HCT116 (cell line): ENCODE results near the gene LAMC3. TPM values are rescaled to one million over a fixed set of nuclear protein-coding genes. Genes with fewer than 3 reads are reported as not detected.

Source experiments
- ATAC-seq: fragments of 200-7000 bp; cut with Tn5 transposase; 2 replicates; pipeline ENCODE4 v1.9.1; 2020; ENCODE audit warnings: mild to moderate bottlenecking, moderate library complexity
- BruUV-seq: library from RNA; stranded (reverse); fragments of 400-500 nt; replicated peaks from 2 replicates; lab custom pipeline; 2021; lab: Mats Ljungman, UMichigan
- CTCF ChIA-PET: fragments of 300-600 bp; sonication (Branson Sonifier 250); formaldehyde crosslinking; loops from one replicate; lab custom pipeline; 2021; ENCODE audit warnings: antibody characterized with exemption; lab: Charles Lee
- POLR2A ChIA-PET: fragments of 300-600, 350-600 bp; sonication (Branson Sonifier 250); formaldehyde crosslinking; loops from one replicate; lab custom pipeline; 2021; ENCODE audit warnings: antibody characterized with exemption; lab: Charles Lee
- RAD21 ChIA-PET, 2 experiments: fragments of 300-600 bp; sonication (Branson Sonifier 250); formaldehyde crosslinking; loops; one replicate each; lab custom pipeline; 2023; ENCODE audit warnings: low total read pairs in 2 of 2; ENCODE audit not compliant: uncharacterized antibody in 2 of 2, unreplicated experiment in 2 of 2, low non-redundant PET in 1 of 2; lab: Charles Lee
- DNase-seq: peaks from one replicate; pipeline ENCODE4 v3.0.0-alpha.2; 2010; ENCODE audit warnings: low read depth, low spot score
- H2AFZ ChIP-seq: fragments of 200-600 bp; shearing (Covaris generic), sonication (generic); 2 replicates; pipeline ENCODE4 v1.6.1; 2017; ENCODE audit warnings: low read depth, mixed run types, mixed read lengths, antibody characterized with exemption, low read length; ENCODE audit not compliant: poor library complexity, severe bottlenecking
- H3K27ac ChIP-seq: 2 replicates; pipeline ENCODE4 v1.5.1; 2012; ENCODE audit warnings: low read depth, low read length
- H3K27me3 ChIP-seq: fragments of 200-600 bp; sonication (generic); 2 replicates; pipeline ENCODE4 v1.6.1; 2016; ENCODE audit warnings: mixed run types, low read length, mixed read lengths; ENCODE audit not compliant: insufficient read depth
- H3K36me3 ChIP-seq, 2 experiments: fragments of 200-500 bp in 1 of 2; fragments of 200-600 bp in 1 of 2; sonication (Bioruptor generic) in 1 of 2; sonication (generic) in 1 of 2; 2 replicates each; pipeline versions ENCODE4 v1.5.1 to v1.6.1; 2014 to 2016; ENCODE audit warnings: low read length in 2 of 2, inconsistent platforms in 1 of 2, mixed read lengths in 1 of 2, mixed run types in 1 of 2; ENCODE audit not compliant: insufficient read depth in 2 of 2, control insufficient read depth in 1 of 2
- H3K4me1 ChIP-seq, 2 experiments: fragments of 200-600 bp in 1 of 2; sonication (generic) in 1 of 2; 2 replicates each; pipeline versions ENCODE4 v1.5.1 to v1.6.1; 2012 to 2017; ENCODE audit warnings: low read length in 2 of 2, inconsistent platforms in 1 of 2, mild to moderate bottlenecking in 1 of 2, mixed read lengths in 1 of 2, mixed run types in 1 of 2, moderate library complexity in 1 of 2; ENCODE audit not compliant: insufficient read depth in 2 of 2, control insufficient read depth in 1 of 2
- H3K4me2 ChIP-seq: fragments of 200-600 bp; sonication (generic); 2 replicates; pipeline ENCODE4 v1.6.1; 2017; ENCODE audit warnings: mixed run types, low read length, mixed read lengths
- H3K4me3 ChIP-seq, 2 experiments: fragments of 200-600 bp in 1 of 2; sonication (generic) in 1 of 2; replicated peaks in 1 of 2; 2 replicates each; pipeline ENCODE4 v1.5.1; 2011 to 2016; ENCODE audit warnings: low read length in 2 of 2, control low read depth in 1 of 2, low read depth in 1 of 2, mild to moderate bottlenecking in 1 of 2, mixed read lengths in 1 of 2, mixed run types in 1 of 2
- H3K79me2 ChIP-seq: fragments of 200-600 bp; sonication (generic); 2 replicates; pipeline ENCODE4 v1.6.1; 2017; ENCODE audit warnings: mild to moderate bottlenecking, mixed run types, low read length, moderate library complexity, mixed read lengths; ENCODE audit not compliant: insufficient read depth
- H3K9ac ChIP-seq: fragments of 200-600 bp; sonication (generic); 2 replicates; pipeline ENCODE4 v1.6.1; 2016; ENCODE audit warnings: low read length, mixed read lengths
- H3K9me2 ChIP-seq: fragments of 200-600 bp; sonication (generic), shearing (Covaris generic); 2 replicates; pipeline ENCODE4 v1.6.1; 2017; ENCODE audit warnings: mixed run types, mild to moderate bottlenecking, moderate library complexity; ENCODE audit not compliant: insufficient read depth
- H3K9me3 ChIP-seq, 2 experiments: fragments of 200-500 bp in 1 of 2; fragments of 200-600 bp in 1 of 2; sonication (Bioruptor generic) in 1 of 2; sonication (generic) in 1 of 2; 2 replicates each; pipeline ENCODE4 v1.6.1; 2014 to 2017; ENCODE audit warnings: low read length in 2 of 2, mixed read lengths in 2 of 2, inconsistent platforms in 1 of 2, low read depth in 1 of 2, mild to moderate bottlenecking in 1 of 2, mixed run types in 1 of 2, moderate library complexity in 1 of 2; ENCODE audit not compliant: control insufficient read depth in 1 of 2, insufficient read depth in 1 of 2
- H4K20me1 ChIP-seq: fragments of 200-600 bp; sonication (generic), shearing (Covaris generic); 2 replicates; pipeline ENCODE4 v1.6.1; 2017; ENCODE audit warnings: mixed run types, mild to moderate bottlenecking, moderate library complexity; ENCODE audit not compliant: insufficient read depth
- CEBPB ChIP-seq: IDR thresholded peaks from 2 replicates; pipeline ENCODE4 v1.6.1; 2012; ENCODE audit warnings: low read depth
- EGR1 ChIP-seq: IDR thresholded peaks from 2 replicates; pipeline ENCODE4 v1.6.1; 2012; ENCODE audit warnings: low read depth
- ELF1 ChIP-seq: IDR thresholded peaks from 2 replicates; pipeline ENCODE4 v1.6.1; 2012; ENCODE audit warnings: low read depth, borderline replicate concordance
- EZH2 ChIP-seq: fragments of 200-600 bp; sonication (generic); IDR thresholded peaks from 2 replicates; pipeline ENCODE4 v1.6.1; 2017; ENCODE audit warnings: antibody characterized with exemption, mixed run types
- EZH2phosphoT487 ChIP-seq: fragments of 200-600 bp; IDR thresholded peaks from 2 replicates; pipeline ENCODE4 v1.6.1; 2018; ENCODE audit warnings: antibody characterized with exemption, borderline replicate concordance
- FOSL1 ChIP-seq: IDR thresholded peaks from 2 replicates; pipeline ENCODE4 v1.6.1; 2012; ENCODE audit warnings: low read depth
- JUND ChIP-seq: IDR thresholded peaks from 2 replicates; pipeline ENCODE4 v1.6.1; 2012
- POLR2A ChIP-seq: IDR thresholded peaks from 2 replicates; pipeline ENCODE4 v1.7.0; 2011; ENCODE audit warnings: borderline replicate concordance; ENCODE audit not compliant: insufficient read depth, insufficient read length; ENCODE audit errors: extremely low read depth
- POLR2AphosphoS5 ChIP-seq: IDR thresholded peaks from 2 replicates; pipeline ENCODE4 v1.6.1; 2011; ENCODE audit warnings: mild to moderate bottlenecking, low read depth, low read length, moderate library complexity
- SIN3A ChIP-seq: IDR thresholded peaks from 2 replicates; pipeline ENCODE4 v1.6.1; 2012; ENCODE audit warnings: low read depth
- SP1 ChIP-seq: IDR thresholded peaks from 2 replicates; pipeline ENCODE4 v1.6.1; 2012; ENCODE audit warnings: low read depth
- SRF ChIP-seq: IDR thresholded peaks from 2 replicates; pipeline ENCODE4 v1.6.1; 2012; ENCODE audit warnings: low read depth
- YY1 ChIP-seq: IDR thresholded peaks from 2 replicates; pipeline ENCODE4 v1.6.1; 2011; ENCODE audit warnings: low read length, low read depth, moderate library complexity, mild to moderate bottlenecking; ENCODE audit not compliant: insufficient replicate concordance; ENCODE audit errors: extremely low read depth
- ZFX ChIP-seq: fragments of 450-650 bp; IDR thresholded peaks from 2 replicates; pipeline ENCODE4 v1.6.1; 2017
- intact Hi-C: fragments of 100-400 bp; cut with micrococcal nuclease; formaldehyde crosslinking; loops from 2 replicates; pipeline ENCODE4 v1.10.0; 2022
- total RNA-seq: library from RNA; stranded (reverse); gene quantifications from one replicate; pipeline ENCODE4 v1.2.1, GENCODE V29; 2021; ENCODE audit not compliant: unreplicated experiment
- TF ChIP-seq, protein P1 (sequence below): IDR thresholded peaks from 2 replicates; pipeline ENCODE4 v1.6.1; 2011; ENCODE audit warnings: mild to moderate bottlenecking, low read length, moderate library complexity; ENCODE audit not compliant: insufficient replicate concordance; ENCODE audit errors: extremely low read depth

The LAMC3 gene
- total RNA-seq, 1 experiment from 2014 or later: 7.7 TPM

DNA sequence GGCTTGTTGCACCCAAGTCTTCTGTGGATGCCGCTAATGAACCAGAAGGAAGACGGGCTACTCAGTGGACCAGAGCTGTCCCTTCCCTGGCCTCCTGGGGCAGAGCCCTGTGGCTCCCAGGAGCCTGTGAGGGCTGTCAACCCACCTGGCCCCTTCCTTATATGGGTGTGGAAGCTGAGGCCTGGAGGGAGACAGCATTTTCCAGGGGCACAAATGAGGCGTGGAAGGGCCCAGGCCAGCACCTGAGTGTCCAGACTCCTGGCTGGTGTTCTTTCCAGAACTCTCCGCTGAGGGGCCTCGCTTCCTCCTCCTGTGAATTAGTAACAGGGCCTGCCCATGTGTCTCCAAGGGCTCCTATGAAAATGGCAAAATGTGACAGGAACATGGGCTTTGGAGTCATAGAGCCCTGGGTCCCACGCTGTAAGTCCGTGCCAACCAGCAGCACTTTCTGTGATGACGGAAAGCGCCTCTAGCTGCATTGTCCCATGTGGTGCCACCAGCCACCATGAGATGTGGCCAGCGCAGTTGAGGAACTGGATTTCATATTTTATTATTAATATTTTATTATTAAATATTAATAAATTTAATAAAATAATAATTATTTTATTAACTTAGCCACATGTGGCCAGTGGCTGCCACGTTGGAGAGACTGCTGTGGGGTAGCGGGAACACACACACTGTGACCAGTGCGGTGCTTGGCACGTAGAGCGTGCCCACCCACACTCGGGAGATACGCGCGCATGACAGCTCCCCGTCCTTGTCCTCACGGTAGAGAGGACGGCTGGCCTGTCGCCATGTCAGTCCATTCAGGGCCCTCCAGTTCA is 18.3 kb downstream of the LAMC3 start:
- H3K9me2 ChIP-seq: no peaks in the 10 kb centered on the region
- no peaks in the 10 kb centered on the region for H3K79me2 ChIP-seq
- ChIA-PET CTCF (no interaction called here), POLR2A (no interaction called here), RAD21 (no interaction called here)
- BruUV-seq: no TSS peak
- no peak overlapping the region for H3K9ac ChIP-seq
- H3K4me2 ChIP-seq: no peak overlapping the region
- no peaks in the 10 kb centered on the region for H3K4me1 ChIP-seq
- no peaks in the 10 kb centered on the region for H4K20me1 ChIP-seq
- no peak overlapping the region for H2AFZ ChIP-seq
- intact Hi-C loops: no loop called here
- H3K9me3 ChIP-seq: no peaks in the 10 kb centered on the region
- TF ChIP-seq POLR2AphosphoS5: no peak
- no peak for TF ChIP-seq EZH2phosphoT487
- TF ChIP-seq EGR1: no peak
- no peak for TF ChIP-seq EZH2
- TF ChIP-seq, protein P1, sequence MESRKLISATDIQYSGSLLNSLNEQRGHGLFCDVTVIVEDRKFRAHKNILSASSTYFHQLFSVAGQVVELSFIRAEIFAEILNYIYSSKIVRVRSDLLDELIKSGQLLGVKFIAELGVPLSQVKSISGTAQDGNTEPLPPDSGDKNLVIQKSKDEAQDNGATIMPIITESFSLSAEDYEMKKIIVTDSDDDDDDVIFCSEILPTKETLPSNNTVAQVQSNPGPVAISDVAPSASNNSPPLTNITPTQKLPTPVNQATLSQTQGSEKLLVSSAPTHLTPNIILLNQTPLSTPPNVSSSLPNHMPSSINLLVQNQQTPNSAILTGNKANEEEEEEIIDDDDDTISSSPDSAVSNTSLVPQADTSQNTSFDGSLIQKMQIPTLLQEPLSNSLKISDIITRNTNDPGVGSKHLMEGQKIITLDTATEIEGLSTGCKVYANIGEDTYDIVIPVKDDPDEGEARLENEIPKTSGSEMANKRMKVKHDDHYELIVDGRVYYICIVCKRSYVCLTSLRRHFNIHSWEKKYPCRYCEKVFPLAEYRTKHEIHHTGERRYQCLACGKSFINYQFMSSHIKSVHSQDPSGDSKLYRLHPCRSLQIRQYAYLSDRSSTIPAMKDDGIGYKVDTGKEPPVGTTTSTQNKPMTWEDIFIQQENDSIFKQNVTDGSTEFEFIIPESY: no peak
- TF ChIP-seq CEBPB: no peak
- no peak for TF ChIP-seq FOSL1
- TF ChIP-seq SIN3A: no peak
- no peak for TF ChIP-seq YY1
- no peak for TF ChIP-seq SRF
- no peak for TF ChIP-seq ELF1
- TF ChIP-seq JUND: no peak
- no peak for TF ChIP-seq POLR2A
- no peak for TF ChIP-seq SP1
- TF ChIP-seq ZFX: no peak
- ATAC-seq (no peak), DNase-seq (no peak)
- no peak overlapping the region for H3K27ac ChIP-seq
- H3K36me3 ChIP-seq: no peaks in the 10 kb centered on the region
- no peaks in the 10 kb centered on the region for H3K27me3 ChIP-seq
- no peak overlapping the region for H3K4me3 ChIP-seq
